H1 (cell line): ENCODE data around the gene PKN3. TPM values are rescaled to one million over a fixed set of nuclear protein-coding genes. Genes with fewer than 3 reads are reported as not detected.

Experiments used
- ASH2L ChIP-seq: fragments of 200-600, 300-600 bp; sonication (generic); IDR thresholded peaks from one replicate; pipeline ENCODE4 v1.7.1; 2017; ENCODE audit warnings: low read length
- CHD7 ChIP-seq: fragments of 300-600 bp; sonication (generic); IDR thresholded peaks from 2 replicates; pipeline ENCODE4 v1.7.1; 2012; ENCODE audit warnings: low read length, moderate library complexity, mild to moderate bottlenecking, inconsistent platforms; ENCODE audit not compliant: insufficient replicate concordance
- KDM5A ChIP-seq: fragments of 200-600 bp; IDR thresholded peaks from 2 replicates; pipeline ENCODE4 v1.7.1; 2012; ENCODE audit warnings: mild to moderate bottlenecking, low read length, inconsistent platforms, mixed read lengths
- RFX5 ChIP-seq: IDR thresholded peaks from 2 replicates; pipeline ENCODE4 v1.6.1; 2011; ENCODE audit warnings: low read depth, low read length, improper control_type of control experiment, borderline replicate concordance
- RNF2 ChIP-seq: fragments of 200-900, 300-1000 bp; sonication (generic); IDR thresholded peaks from 2 replicates; pipeline ENCODE4 v1.7.1; 2016; ENCODE audit warnings: borderline replicate concordance, low read depth, mild to moderate bottlenecking, antibody characterized with exemption, low read length; ENCODE audit not compliant: poor library complexity, severe bottlenecking; ENCODE audit errors: missing control alignments
- SAP30 ChIP-seq: fragments of 300-600 bp; sonication (generic); IDR thresholded peaks from 2 replicates; pipeline ENCODE4 v1.7.1; 2012; ENCODE audit warnings: low read length, moderate library complexity, mild to moderate bottlenecking, inconsistent platforms; ENCODE audit not compliant: insufficient read depth, insufficient replicate concordance
- SIRT6 ChIP-seq: IDR thresholded peaks from one replicate; pipeline ENCODE4 v1.7.1; 2012; ENCODE audit warnings: low read length, inconsistent platforms
- polyA plus RNA-seq, 7 experiments: library from polyadenylated mRNA; depleted of rRNA in 3 of 7; stranded (reverse) in 5 of 7; unstranded in 2 of 7; fragments of >200 nt in 5 of 7; fragments of 200-250 nt in 2 of 7; gene quantifications; 1 replicate in 5 of 7; 2 replicates in 1 of 7; 4 replicates in 1 of 7; pipeline versions ENCODE4 v1.2.1 to v1.2.3, GENCODE V29; 2011 to 2013; ENCODE audit warnings: missing spikeins in 2 of 7, mixed read lengths in 2 of 7
- total RNA-seq: library from RNA; stranded (reverse); fragmentation: NEBNext Ultra II Directional; extraction: Animal tissue kit (Norgen Biotek cat#: 25700); gene quantifications from 2 replicates; pipeline ENCODE4 v1.2.1, GENCODE V29; 2021

The PKN3 gene
- total and polyA plus RNA-seq, 2 of the 8 experiments (the other 6 are each of a cell fraction or from before 2014, with no cell fraction given), result 15.7 to 16.3 TPM

DNA sequence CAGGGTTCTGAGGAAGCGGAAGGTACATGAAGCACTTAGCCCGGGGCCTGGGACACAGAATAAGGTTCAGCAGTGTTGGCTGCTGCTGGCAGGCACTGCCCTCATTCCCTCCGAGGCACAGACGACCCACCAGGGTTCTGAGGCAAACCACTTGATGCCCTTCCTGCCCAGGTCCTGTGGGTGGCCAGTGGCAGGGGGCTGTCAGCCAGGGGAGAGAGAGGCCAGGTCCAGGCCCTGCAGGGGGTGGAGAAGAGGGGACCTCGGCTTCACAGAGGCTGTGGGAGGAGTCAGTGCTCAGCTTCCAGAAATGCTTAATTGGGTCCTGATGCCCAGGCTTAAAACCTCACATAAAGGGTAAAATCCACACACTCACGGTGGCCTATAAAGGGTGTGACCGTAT, 26.0 kb downstream of the PKN3 start (continued):
- TF ChIP-seq CHD7 (no peak), KDM5A (no peak), RNF2 (no peak), RFX5 (no peak), SIRT6 (no peak), ASH2L (no peak), SAP30 (no peak)
